ENCODE measurements around the gene SNAP47.

The SNAP47 gene

GRCh38 chr1:227758366-227758765 lies 23.1 kb downstream of the SNAP47 start:
- Mint-ChIP-seq H3K27ac (no peak overlapping the region), H3K36me3 (ENCODE audit: low read depth) (peaks cover 39% of the 10 kb centered on the region), H3K4me3 (peak overlapping the region in 2 of 3 experiments; percentile 4 to 11), H3K27me3 (ENCODE audit: low read depth) (peaks cover 5% of the 10 kb centered on the region), H3K9me3 (no peaks in the 10 kb centered on the region), H3K4me1 (peaks cover 52% of the 10 kb centered on the region)
- no peak for TF ChIP-seq CTCF (IDR thresholded peaks at IDR 0.05; ENCODE audit: unreplicated experiment in 3 of 3)

- Mint-ChIP-seq H3K9me3 (no peaks in the 10 kb centered on the region), H3K36me3 (ENCODE audit: low read depth) (peaks cover 42% of the 10 kb centered on the region), H3K27ac (peak overlapping the region in 1 of 3 experiments; percentile 26), H3K27me3 (ENCODE audit: low read depth) (peaks cover 5% of the 10 kb centered on the region), H3K4me1 (peaks cover 44% of the 10 kb centered on the region), H3K4me3 (peak overlapping the region in 1 of 3 experiments; percentile 13)
- TF ChIP-seq CTCF (IDR thresholded peaks at IDR 0.05; ENCODE audit: unreplicated experiment in 3 of 3): no peak
These were observed 24.4 kb downstream of the SNAP47 start for GRCh38 chr1:227759341-227760300.

GRCh38 chr1:227760377-227760776 lies 25.1 kb downstream of the SNAP47 start:
- no peak for TF ChIP-seq CTCF (IDR thresholded peaks at IDR 0.05; ENCODE audit: unreplicated experiment in 3 of 3)
- no peak overlapping the region for H3K27ac Mint-ChIP-seq
- H3K4me3 Mint-ChIP-seq: no peak overlapping the region
- peaks cover 5% of the 10 kb centered on the region for H3K27me3 Mint-ChIP-seq (ENCODE audit: low read depth)
- no peaks in the 10 kb centered on the region for H3K9me3 Mint-ChIP-seq
- peaks cover 42% of the 10 kb centered on the region for H3K4me1 Mint-ChIP-seq
- peaks cover 38% of the 10 kb centered on the region for H3K36me3 Mint-ChIP-seq (ENCODE audit: low read depth)

GRCh38 chr1:227761621-227762230 lies 26.5 kb downstream of the SNAP47 start:
- H3K4me1 Mint-ChIP-seq: peaks cover 38% of the 10 kb centered on the region
- no peak overlapping the region for H3K4me3 Mint-ChIP-seq
- H3K9me3 Mint-ChIP-seq: no peaks in the 10 kb centered on the region
- no peak for TF ChIP-seq CTCF (IDR thresholded peaks at IDR 0.05; ENCODE audit: unreplicated experiment in 3 of 3)
- no peak overlapping the region for H3K27ac Mint-ChIP-seq
- H3K36me3 Mint-ChIP-seq (ENCODE audit: low read depth): peaks cover 41% of the 10 kb centered on the region
- H3K27me3 Mint-ChIP-seq (ENCODE audit: low read depth): peaks cover 5% of the 10 kb centered on the region

GRCh38 chr1:227762231-227762911 lies 27.1 kb downstream of the SNAP47 start:
- Mint-ChIP-seq H3K27me3 (ENCODE audit: low read depth) (peaks cover 5% of the 10 kb centered on the region), H3K9me3 (no peaks in the 10 kb centered on the region), H3K36me3 (ENCODE audit: low read depth) (peaks cover 47% of the 10 kb centered on the region), H3K4me1 (peaks cover 38% of the 10 kb centered on the region), H3K27ac (no peak overlapping the region), H3K4me3 (no peak overlapping the region)
- TF ChIP-seq CTCF (IDR thresholded peaks at IDR 0.05; ENCODE audit: unreplicated experiment in 3 of 3): peak; percentile 88 to 93 (median 92)

All from nephron (organoid).